Measurements from ENCODE around the gene RGS16.

DNA sequence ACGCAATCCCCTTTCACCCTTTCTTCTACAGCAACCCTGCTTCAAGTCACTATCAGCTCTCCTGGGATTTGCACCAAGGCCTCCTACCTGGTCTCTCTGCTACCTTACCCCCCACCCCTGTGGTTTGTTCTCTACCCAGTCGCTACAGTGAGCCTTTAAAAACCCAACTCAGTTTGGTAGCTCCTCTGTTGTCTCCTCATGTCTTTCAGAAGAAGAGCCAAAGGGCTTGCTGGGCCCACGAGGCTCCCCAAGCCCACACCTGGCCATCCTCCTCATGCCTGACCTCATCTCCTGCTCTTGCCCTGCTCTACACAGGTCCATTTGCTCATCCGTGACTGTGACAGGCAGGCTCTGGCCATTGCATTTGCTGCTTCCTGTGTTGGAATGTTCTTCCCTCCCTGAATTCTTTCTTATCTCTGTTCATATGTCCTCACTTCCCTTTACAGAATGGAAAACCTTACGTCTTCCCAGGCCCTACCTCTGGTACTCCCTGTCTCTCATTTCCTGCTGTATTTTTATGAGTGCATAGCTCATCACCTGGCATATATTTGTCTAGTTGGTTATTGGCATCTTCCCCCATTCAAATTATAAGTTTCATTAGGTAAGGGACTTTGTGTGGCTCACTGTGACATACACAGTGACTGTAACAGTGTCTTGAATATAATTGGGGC lies 3.3 kb downstream of the RGS16 start:
- TF ChIP-seq, protein P1, sequence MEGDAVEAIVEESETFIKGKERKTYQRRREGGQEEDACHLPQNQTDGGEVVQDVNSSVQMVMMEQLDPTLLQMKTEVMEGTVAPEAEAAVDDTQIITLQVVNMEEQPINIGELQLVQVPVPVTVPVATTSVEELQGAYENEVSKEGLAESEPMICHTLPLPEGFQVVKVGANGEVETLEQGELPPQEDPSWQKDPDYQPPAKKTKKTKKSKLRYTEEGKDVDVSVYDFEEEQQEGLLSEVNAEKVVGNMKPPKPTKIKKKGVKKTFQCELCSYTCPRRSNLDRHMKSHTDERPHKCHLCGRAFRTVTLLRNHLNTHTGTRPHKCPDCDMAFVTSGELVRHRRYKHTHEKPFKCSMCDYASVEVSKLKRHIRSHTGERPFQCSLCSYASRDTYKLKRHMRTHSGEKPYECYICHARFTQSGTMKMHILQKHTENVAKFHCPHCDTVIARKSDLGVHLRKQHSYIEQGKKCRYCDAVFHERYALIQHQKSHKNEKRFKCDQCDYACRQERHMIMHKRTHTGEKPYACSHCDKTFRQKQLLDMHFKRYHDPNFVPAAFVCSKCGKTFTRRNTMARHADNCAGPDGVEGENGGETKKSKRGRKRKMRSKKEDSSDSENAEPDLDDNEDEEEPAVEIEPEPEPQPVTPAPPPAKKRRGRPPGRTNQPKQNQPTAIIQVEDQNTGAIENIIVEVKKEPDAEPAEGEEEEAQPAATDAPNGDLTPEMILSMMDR (IDR thresholded peaks at IDR 0.05; ENCODE audit: extremely low read depth in 1 of 2, insufficient read depth in 1 of 2, low read depth in 1 of 2, low read length in 2 of 2): no peak
- TF ChIP-seq POLR2A (IDR thresholded peaks at IDR 0.05; ENCODE audit: low read depth, low read length) (no peak), POLR2AphosphoS5 (IDR thresholded peaks at IDR 0.05; ENCODE audit: insufficient read depth, low read depth, low read length) (no peak), FOS (IDR thresholded peaks at IDR 0.05; ENCODE audit: borderline replicate concordance, insufficient read depth, low read length) (no peak), EZH2 (IDR thresholded peaks at IDR 0.05; ENCODE audit: borderline replicate concordance, low read depth, low read length, severe bottlenecking) (no peak), MYC (IDR thresholded peaks at IDR 0.05; ENCODE audit: low read depth, low read length) (no peak)
